HepG2 (cell line): ENCODE results near the gene NAV3. TPM values are rescaled to one million over a fixed set of nuclear protein-coding genes. Genes with fewer than 3 reads are reported as not detected.

Experiments used
- ATAC-seq: fragments of 200-7000 bp; cut with Tn5 transposase; 3 replicates; pipeline ENCODE4 v1.9.1; 2020; ENCODE audit warnings: mild to moderate bottlenecking, moderate library complexity
- BruUV-seq: library from RNA; stranded (reverse); fragments of 400-500 nt; replicated peaks from 2 replicates; lab custom pipeline; 2021; lab: Mats Ljungman, UMichigan
- CTCF ChIA-PET: fragments of 300-600 bp; formaldehyde crosslinking; extraction: SDS; loops from one replicate; lab custom pipeline; 2021; ENCODE audit warnings: low total read pairs, inconsistent platforms, low intra/inter-chr PET ratio; lab: Yijun Ruan, JAX
- POLR2A ChIA-PET: fragments of 350-600 bp; sonication (Branson Sonifier 250); formaldehyde crosslinking; loops from one replicate; lab custom pipeline; 2020; ENCODE audit warnings: antibody characterized with exemption, inconsistent platforms; lab: Yijun Ruan, JAX
- DNase-seq: peaks from one replicate; pipeline ENCODE4 v3.0.0-alpha.2; 2015; ENCODE audit warnings: low spot score
- FAIRE-seq: peaks from 3 replicates; lab custom pipeline; 2011; peaks lifted over from hg19 to GRCh38; lab: Jason Lieb, UNC
- H2AFZ ChIP-seq: one replicate; pipeline ENCODE4 v1.6.1; 2011; ENCODE audit warnings: low read length, inconsistent platforms
- H3K27ac ChIP-seq: fragments of 300-600 bp; 3 replicates; pipeline ENCODE4 v1.8.0; 2011; ENCODE audit warnings: mixed run types, mild to moderate bottlenecking, mixed read lengths, low read length, inconsistent platforms; ENCODE audit not compliant: insufficient read depth; ENCODE audit errors: extremely low read length
- H3K27me3 ChIP-seq, 2 experiments: fragments of 200-600 bp in 1 of 2; 2 replicates in 1 of 2; 3 replicates in 1 of 2; pipeline versions ENCODE4 v1.6.0 to v1.8.0; 2011; ENCODE audit warnings: low read length in 2 of 2, mild to moderate bottlenecking in 2 of 2, moderate library complexity in 2 of 2, inconsistent platforms in 1 of 2; ENCODE audit not compliant: insufficient read depth in 2 of 2, control insufficient read depth in 1 of 2
- H3K36me3 ChIP-seq, 2 experiments: fragments of 200-600 bp in 1 of 2; replicated peaks in 1 of 2; 2 replicates in 1 of 2; 3 replicates in 1 of 2; pipeline versions ENCODE4 v1.5.1 to v1.8.0; 2011; ENCODE audit warnings: low read length in 2 of 2, inconsistent platforms in 1 of 2; ENCODE audit not compliant: insufficient read depth in 2 of 2, control insufficient read depth in 1 of 2
- H3K4me1 ChIP-seq: 2 replicates; pipeline ENCODE4 v1.5.1; 2012; ENCODE audit warnings: low read length, inconsistent platforms; ENCODE audit not compliant: insufficient read depth
- H3K4me2 ChIP-seq: 2 replicates; pipeline ENCODE4 v1.6.0; 2011; ENCODE audit warnings: low read depth, low read length, inconsistent platforms
- H3K4me3 ChIP-seq, 3 experiments: fragments of 200-600 bp in 1 of 3; sonication (generic), shearing (Covaris generic) in 1 of 3; replicated peaks in 1 of 3; 2 replicates each; pipeline ENCODE4 v1.5.1; 2011 to 2016; ENCODE audit warnings: low read length in 3 of 3, inconsistent platforms in 2 of 3, low read depth in 2 of 3, mild to moderate bottlenecking in 2 of 3, control low read depth in 1 of 3, mixed read lengths in 1 of 3; ENCODE audit not compliant: insufficient read depth in 1 of 3
- H3K79me2 ChIP-seq: one replicate; pipeline ENCODE4 v1.6.1; 2011; ENCODE audit warnings: low read length, inconsistent platforms; ENCODE audit not compliant: insufficient read depth
- H3K9ac ChIP-seq: 2 replicates; pipeline ENCODE4 v1.6.0; 2011; ENCODE audit warnings: mild to moderate bottlenecking, low read depth, low read length, inconsistent platforms; ENCODE audit not compliant: insufficient read depth
- H3K9me3 ChIP-seq: 2 replicates; pipeline ENCODE4 v1.5.1; 2012; ENCODE audit warnings: mild to moderate bottlenecking, low read length
- H4K20me1 ChIP-seq: 2 replicates; pipeline ENCODE4 v1.6.0; 2011; ENCODE audit warnings: inconsistent platforms, mild to moderate bottlenecking, low read length, moderate library complexity; ENCODE audit not compliant: insufficient read depth
- DNMT3B ChIP-seq: conservative IDR thresholded peaks from 2 replicates; pipeline ENCODE4 v1.6.1; 2016; ENCODE audit warnings: missing biosample characterization, control low read depth
- ELF4 ChIP-seq: sonication (generic); formaldehyde crosslinking; IDR thresholded peaks from 2 replicates; pipeline ENCODE4 v1.5.0; 2020; ENCODE audit warnings: missing genetic modification reagents, mild to moderate bottlenecking, moderate library complexity, borderline replicate concordance
- HNRNPLL ChIP-seq: fragments of 200-400 bp; formaldehyde crosslinking; IDR thresholded peaks from 2 replicates; pipeline ENCODE4 v1.6.1; 2017; ENCODE audit warnings: mild to moderate bottlenecking, low read depth, low read length; ENCODE audit not compliant: poor library complexity, severe bottlenecking
- TAF1 ChIP-seq: sonication (generic); formaldehyde crosslinking; IDR thresholded peaks from 2 replicates; pipeline ENCODE4 v1.4.0; 2020; ENCODE audit warnings: missing genetic modification reagents
- WGBS: methylation state at CpG from one replicate; pipeline ENCODE4 v1.1.6; 2017; ENCODE audit warnings: low lambda C conversion rate; 5-methylcytosine and 5-hydroxymethylcytosine counted together
- in situ Hi-C: cut with HindIII; loops from 2 replicates; pipeline ENCODE4 v1.10.0; 2017; ENCODE audit warnings: low pct_unique_long_range_greater_than_20kb; ENCODE audit not compliant: extremely low pct_ligation_motif_present
- intact Hi-C: fragments of 100-400 bp; cut with micrococcal nuclease; formaldehyde crosslinking; loops from one replicate; pipeline ENCODE4 v1.10.0; 2022; ENCODE audit not compliant: unreplicated experiment
- polyA plus RNA-seq, 8 experiments: library from polyadenylated mRNA; depleted of rRNA in 3 of 8; stranded (reverse) in 7 of 8; unstranded in 1 of 8; fragments of >200 nt; fragmentation: Illumina TruSeq in 4 of 8; extraction: Trizol in 4 of 8; gene quantifications; 2 replicates each; pipeline versions ENCODE4 v1.2.1 to v1.2.3, GENCODE V29; 2011 to 2016; ENCODE audit warnings: low read depth in 4 of 8, missing spikeins in 1 of 8, mixed read lengths in 1 of 8; ENCODE audit not compliant: insufficient read depth in 1 of 8
- total RNA-seq, 5 experiments: library from RNA; depleted of rRNA; stranded (reverse); fragments of >200 nt; fragmentation: Illumina TruSeq; extraction: Trizol; gene quantifications; 2 replicates each; pipeline ENCODE4 v1.2.3, GENCODE V29; 2016; ENCODE audit warnings: low read depth in 1 of 5
- TF ChIP-seq, protein P1 (sequence below): sonication (generic); formaldehyde crosslinking; conservative IDR thresholded peaks from 2 replicates; pipeline ENCODE4 v1.4.0; 2020; ENCODE audit warnings: missing genetic modification reagents
- TF ChIP-seq, protein P2 (sequence below): sonication (generic); formaldehyde crosslinking; IDR thresholded peaks from 2 replicates; pipeline ENCODE4 v1.5.1; 2020; ENCODE audit warnings: missing genetic modification reagents, mild to moderate bottlenecking, borderline replicate concordance

NAV3 gene
- total and polyA plus RNA-seq, 2 of the 13 experiments (the other 11 are each of a cell fraction or from before 2014, with no cell fraction given), result 0.01 to 0.18 TPM

DNA sequence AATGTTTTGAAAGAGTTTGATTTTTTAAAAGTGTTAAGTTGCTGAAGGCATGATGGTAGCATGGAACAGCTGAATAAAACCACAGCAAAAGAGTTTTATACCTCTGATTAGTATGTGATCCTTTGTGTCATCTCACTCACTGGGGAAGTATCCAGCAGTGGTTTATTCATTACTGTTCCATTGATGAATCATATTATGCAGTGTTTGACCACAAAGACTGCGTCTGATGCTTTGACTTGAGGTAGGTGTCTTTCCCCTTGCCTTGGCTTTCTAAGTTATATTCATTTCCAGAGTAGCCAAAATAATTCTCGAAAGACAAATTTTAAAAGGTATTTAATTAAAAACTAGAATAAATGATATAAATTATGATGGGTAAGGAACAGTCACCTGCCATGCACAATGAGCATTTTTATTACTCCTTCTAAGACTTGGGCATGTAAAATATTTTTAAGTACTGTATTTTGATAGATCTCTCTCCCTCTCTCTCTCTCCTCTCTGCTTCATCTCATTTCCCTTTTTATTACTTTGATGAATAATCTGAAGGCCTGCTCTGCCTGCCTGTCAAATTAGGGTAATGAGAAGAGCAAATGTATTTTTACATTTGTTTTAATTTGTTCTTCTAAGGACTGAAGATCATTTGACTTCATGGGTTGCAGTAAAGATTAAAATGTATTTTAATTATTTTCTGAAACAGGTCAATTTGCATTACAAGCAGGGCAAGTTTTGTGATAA, 164.9 kb downstream of the NAV3 start:
- Histone ChIP-seq H4K20me1 (no peaks in the 10 kb centered on the region), H3K79me2 (no peaks in the 10 kb centered on the region), H3K36me3 (no peaks in the 10 kb centered on the region), H2AFZ (no peak overlapping the region), H3K4me3 (no peak overlapping the region), H3K27me3 (no peaks in the 10 kb centered on the region), H3K4me1 (no peaks in the 10 kb centered on the region), H3K9me3 (no peaks in the 10 kb centered on the region), H3K9ac (no peak overlapping the region), H3K27ac (no peak overlapping the region), H3K4me2 (no peak overlapping the region)
- ATAC-seq (no peak), FAIRE-seq (no peak), DNase-seq (no peak)
- BruUV-seq, result no TSS peak
- ChIA-PET CTCF (no interaction called here), POLR2A (no interaction called here)
- in situ Hi-C loops, result loop anchor here (25.0 kb wide), 1 partner anchor 1342 kb away; no protein-coding TSS in a partner anchor
- TF ChIP-seq ELF4 (CRISPR knock-in tag), result no peak
- TF ChIP-seq, protein P1, sequence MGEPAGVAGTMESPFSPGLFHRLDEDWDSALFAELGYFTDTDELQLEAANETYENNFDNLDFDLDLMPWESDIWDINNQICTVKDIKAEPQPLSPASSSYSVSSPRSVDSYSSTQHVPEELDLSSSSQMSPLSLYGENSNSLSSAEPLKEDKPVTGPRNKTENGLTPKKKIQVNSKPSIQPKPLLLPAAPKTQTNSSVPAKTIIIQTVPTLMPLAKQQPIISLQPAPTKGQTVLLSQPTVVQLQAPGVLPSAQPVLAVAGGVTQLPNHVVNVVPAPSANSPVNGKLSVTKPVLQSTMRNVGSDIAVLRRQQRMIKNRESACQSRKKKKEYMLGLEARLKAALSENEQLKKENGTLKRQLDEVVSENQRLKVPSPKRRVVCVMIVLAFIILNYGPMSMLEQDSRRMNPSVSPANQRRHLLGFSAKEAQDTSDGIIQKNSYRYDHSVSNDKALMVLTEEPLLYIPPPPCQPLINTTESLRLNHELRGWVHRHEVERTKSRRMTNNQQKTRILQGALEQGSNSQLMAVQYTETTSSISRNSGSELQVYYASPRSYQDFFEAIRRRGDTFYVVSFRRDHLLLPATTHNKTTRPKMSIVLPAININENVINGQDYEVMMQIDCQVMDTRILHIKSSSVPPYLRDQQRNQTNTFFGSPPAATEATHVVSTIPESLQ (CRISPR knock-in tag), result no peak
- no peak for TF ChIP-seq TAF1 (CRISPR knock-in tag)
- TF ChIP-seq, protein P2, sequence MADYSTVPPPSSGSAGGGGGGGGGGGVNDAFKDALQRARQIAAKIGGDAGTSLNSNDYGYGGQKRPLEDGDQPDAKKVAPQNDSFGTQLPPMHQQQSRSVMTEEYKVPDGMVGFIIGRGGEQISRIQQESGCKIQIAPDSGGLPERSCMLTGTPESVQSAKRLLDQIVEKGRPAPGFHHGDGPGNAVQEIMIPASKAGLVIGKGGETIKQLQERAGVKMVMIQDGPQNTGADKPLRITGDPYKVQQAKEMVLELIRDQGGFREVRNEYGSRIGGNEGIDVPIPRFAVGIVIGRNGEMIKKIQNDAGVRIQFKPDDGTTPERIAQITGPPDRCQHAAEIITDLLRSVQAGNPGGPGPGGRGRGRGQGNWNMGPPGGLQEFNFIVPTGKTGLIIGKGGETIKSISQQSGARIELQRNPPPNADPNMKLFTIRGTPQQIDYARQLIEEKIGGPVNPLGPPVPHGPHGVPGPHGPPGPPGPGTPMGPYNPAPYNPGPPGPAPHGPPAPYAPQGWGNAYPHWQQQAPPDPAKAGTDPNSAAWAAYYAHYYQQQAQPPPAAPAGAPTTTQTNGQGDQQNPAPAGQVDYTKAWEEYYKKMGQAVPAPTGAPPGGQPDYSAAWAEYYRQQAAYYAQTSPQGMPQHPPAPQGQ (CRISPR knock-in tag), result no peak
- no peak for TF ChIP-seq DNMT3B (CRISPR knock-in tag)
- TF ChIP-seq HNRNPLL, result no peak
- WGBS, result 37% methylated on average over 2 of the region's 2 CpGs
- intact Hi-C loops, result no loop called here
